Muscle of back (tissue), 11 donors: ENCODE data around the gene NUF2. TPM values are rescaled to one million over a fixed set of nuclear protein-coding genes. Genes with fewer than 3 reads are reported as not detected.
"Not testable (repeated sequence)": the region's sequence is repeated elsewhere in the genome, so short reads cannot be mapped to it uniquely, and the experiment has no call there.

Source experiments
- DNase-seq, 3 donors: peaks; one replicate each; pipeline versions ENCODE4 v3.0.0 to v3.0.0-alpha.2; 2013
- polyA plus RNA-seq, 10 donors: library from polyadenylated mRNA; unstranded; fragments of 120-200 nt; gene quantifications; one replicate each; pipeline ENCODE4 v1.2.1, GENCODE V29; 2013; ENCODE audit not compliant: insufficient read length in 10 of 10

NUF2 gene
- polyA plus RNA-seq, 10 donors, result 8.6 to 17.0 (median 13.3) TPM

DNA sequence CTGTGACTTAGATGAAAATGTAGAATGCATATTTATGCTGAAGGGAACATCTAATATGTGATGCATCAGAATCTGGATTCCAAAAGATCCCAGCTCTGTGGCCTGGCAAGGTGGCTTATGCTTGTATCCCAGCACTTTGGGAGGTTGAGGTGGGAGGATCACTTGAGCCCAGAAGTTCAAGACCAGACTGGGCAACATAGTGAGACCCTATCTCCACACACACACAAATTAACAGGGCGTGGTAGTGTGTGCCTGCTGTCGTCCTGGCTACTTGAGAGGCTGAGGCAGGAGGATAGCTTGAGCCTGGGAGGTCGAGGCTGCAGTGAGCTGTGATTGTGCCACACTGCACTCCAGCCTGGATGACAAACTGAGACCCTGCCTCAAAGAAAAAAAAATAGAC, 1.6 kb downstream of the NUF2 start:
- not testable (repeated sequence) for DNase-seq

GRCh38 chr1:163331116-163331515, 9.4 kb downstream of the NUF2 start:
- DNase-seq, result no peak

DNA sequence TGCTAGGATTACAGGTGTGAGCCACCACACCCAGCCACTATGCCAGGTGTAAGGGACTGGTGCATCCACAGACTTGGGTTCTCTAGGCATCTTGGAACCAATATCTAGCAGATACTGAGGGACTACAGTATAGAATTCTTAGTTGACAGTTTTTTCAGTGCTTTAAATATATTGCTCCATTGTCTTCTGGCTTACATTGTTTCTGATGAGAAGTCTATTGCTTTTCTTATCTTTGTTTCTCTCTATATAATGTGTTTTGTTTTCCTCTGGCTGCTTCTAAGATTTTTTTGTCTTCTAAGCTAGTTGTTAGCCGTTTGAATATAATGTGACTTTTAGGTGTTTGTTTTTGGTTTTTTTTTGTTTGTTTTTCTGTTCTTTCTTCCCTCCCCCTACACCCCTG, 13.5 kb downstream of the NUF2 start:
- DNase-seq, result no peak

DNA sequence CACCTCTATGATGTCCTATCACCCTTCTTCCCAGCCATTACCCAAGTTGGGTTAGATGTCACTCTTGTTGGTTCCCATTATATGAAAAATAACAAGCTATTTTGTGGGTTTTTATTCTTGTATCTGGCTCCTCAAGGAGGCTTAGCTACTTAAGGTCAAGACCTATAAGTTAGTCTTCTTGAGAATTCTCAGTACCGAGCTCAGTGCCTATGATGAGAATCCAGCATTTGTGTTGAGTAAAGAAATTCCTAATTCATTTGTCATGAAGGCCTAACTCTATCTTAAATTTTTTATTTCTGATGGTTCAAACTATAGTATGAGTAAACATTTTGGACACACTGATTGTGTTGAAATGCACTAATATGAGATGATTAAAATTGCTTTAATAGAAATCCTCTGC, 15.9 kb downstream of the NUF2 start:
- no peak for DNase-seq

DNA sequence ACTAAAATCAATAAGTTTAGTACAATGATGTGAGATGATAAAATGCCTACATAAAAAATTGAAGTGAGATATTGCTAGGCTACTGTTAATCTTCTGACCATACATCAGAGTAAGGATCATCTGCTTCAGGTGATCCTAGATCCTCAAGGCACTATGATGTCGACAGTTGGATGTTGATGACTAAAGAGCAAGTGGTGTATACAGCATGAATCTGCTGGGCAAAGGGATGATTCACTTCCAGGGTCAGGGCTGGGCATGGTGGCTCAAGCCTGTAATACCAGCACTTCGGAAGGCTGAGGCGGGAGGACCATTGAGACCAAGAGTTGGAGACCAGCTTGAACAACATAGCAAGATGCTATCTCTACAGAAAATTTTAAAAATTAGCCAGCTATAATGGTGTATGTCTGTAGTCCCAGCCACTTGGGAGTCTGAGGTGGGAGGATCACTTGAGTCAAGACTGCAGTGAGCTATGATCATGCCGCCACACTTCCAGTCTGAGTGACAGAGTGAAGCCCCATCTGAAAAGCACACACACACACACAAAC, 24.6 kb downstream of the NUF2 start:
- no peak for DNase-seq

GRCh38 chr1:163347106-163347505, 25.4 kb downstream of the NUF2 start:
- DNase-seq, result no peak

DNA sequence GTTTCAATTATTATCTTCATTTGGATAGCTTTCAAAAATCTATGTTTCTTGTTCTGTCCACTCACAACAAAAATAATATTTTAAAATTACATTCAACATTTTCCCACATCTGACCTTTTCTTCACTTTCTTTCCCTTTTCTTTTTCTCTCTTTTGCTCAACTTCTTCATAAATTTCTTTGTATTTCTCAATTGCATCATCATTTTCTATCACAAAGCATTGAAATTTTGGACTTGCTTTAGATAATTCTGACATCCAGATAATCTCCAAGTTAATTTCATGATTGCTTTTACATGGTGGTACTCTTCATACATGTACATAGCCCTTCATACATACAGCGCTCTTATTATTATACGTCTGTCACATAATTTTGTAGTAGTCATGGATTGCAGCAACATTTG, 30.2 kb downstream of the NUF2 start:
- no peak for DNase-seq

- DNase-seq, result no peak
Measured at GRCh38 chr1:163357378-163357777, 35.6 kb downstream of the NUF2 start.

- not testable (repeated sequence) for DNase-seq
Measured at GRCh38 chr1:163358172-163358571, 36.4 kb downstream of the NUF2 start.

GRCh38 chr1:163361123-163361934, 39.6 kb downstream of the NUF2 start:
- peak in 2 of 3 donors; percentile 5 to 7 for DNase-seq

DNA sequence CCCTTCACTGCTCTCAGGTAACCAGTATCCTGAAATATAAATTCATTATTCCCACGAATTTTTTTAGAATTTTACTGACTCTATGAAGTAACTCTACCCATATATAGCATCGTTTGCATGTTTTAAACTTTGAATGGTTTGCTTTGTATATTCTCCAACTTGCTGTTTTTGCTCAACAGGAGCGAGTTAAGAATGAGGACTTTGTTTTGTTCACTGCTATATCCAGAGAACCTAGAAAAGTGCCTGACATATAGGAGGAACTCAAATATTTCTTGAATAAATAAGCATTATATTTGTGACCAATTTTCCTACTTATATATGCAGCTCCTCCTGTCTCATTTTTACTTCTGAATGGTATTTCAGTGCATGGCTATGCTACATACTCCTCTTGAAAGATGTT, 43.4 kb downstream of the NUF2 start:
- DNase-seq, result no peak

DNA sequence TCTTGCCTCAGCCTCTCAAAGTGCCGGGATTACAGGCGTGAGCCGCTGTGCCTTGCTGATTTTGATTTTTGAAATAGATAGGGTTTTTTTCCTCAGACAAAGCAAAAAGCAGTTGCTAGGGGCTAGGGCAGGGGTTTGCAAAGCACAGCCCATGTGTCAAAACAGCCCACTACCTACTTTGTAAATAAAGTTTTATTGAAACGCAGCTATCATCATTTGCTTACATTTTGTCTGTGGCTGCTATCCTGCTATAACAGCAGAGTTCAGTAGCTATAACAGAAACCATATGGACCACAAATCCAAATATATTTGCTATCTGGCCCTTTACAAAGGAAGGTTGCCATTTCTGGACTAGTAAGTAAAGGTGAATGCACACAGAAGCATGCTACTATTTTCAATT, 44.8 kb downstream of the NUF2 start:
- no peak for DNase-seq

GRCh38 chr1:163367721-163368120, 46.0 kb downstream of the NUF2 start:
- no peak for DNase-seq

DNA sequence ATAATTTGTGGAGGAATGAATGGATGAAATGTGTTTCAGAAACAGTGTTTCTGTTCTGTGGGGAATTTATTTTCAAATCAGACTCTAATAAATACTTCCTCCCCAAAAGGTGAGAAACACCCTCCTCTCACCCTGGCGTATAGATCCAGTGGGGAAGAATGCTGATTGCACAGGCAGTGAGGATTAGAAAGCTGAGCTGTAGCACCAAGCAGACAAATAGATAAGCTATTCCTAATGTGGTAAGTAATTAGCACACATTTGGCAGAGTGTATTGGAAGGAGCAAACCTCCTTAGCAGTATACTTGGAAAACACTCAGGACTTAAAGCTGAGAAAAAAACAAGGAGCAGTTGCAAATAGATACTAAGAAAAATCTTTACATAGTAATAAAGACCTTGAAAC, 50.8 kb downstream of the NUF2 start:
- no peak for DNase-seq

DNA sequence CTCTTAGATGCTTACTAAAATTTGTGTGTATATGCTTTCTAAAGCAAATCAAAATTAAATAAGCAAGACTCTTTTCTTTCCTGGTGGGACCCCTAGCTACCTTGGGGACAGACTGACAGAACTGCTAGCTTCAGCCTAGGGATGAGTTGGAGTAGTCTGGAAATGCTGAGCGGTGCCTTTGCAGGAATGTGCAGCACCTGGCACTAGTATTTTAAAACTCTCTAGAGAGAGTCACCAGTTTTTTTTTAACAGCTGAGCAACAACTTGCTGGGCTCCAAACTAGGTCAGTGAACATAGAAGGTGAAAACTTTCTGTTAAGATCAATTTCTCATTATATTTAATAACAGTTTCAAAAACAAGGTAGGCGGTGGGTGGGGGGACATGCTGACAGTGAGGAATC, 56.8 kb downstream of the NUF2 start:
- DNase-seq, result no peak

DNA sequence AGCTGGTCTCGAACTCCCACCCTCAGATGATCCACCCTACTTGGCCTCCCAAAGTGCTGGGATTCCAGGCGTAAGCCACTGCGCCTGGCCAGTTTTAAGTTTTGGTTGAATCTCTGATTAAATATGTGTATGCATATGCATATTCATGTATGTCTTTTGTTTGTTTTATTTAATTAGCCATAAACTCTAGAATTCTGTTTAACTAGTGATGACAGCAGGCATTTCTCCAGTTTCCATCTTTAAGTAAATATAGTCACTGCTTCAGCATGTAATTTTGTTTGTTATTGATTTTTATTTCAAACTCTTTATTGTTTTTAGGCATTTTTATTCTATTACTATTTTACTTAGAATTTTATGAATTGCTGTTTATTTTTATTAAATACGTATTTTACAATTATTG, 58.0 kb downstream of the NUF2 start:
- no peak for DNase-seq

- DNase-seq, result no peak
Measured at GRCh38 chr1:163381487-163382184, 59.9 kb downstream of the NUF2 start.

- DNase-seq, result no peak
Measured at GRCh38 chr1:163382395-163382794, 60.6 kb downstream of the NUF2 start.

DNA sequence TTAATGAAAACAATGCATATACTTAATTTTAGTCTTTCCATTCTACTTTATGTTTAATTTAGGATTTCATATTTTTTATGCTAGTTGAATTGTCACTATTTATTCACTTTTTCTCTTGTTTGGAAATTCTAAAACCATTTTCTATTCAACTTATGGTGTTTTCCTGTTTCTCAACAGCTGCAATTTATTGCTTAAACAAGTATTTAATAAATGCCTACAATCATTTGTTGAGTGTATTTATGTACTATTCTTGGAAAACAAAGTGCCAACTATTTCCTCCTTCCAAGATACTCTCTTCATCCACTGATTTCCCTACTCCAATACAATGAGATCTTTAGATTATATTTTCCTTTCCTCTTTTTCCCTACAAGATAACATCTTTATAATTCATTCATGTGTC, 65.4 kb downstream of the NUF2 start:
- DNase-seq, result no peak

GRCh38 chr1:163388970-163389369, 67.2 kb downstream of the NUF2 start:
- no peak for DNase-seq

DNA sequence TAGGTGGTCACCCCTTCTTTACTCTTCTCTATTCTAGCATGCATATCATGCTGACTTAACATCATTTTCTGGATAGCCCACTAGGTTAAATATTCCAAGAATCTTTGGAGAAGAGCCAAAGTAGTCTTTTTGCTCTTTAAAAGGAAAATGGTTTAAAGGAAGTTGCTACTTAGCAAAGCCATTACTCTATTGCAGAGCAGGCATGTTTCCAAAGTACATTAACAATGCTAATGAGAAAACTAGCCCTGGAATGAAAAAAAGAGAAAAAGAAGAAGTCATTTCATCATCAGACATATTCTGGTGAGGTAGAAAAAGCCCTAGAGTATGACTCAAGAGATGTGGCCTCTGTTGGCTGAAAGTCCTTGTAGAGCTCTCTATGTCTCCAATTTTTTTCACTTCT, 74.0 kb downstream of the NUF2 start:
- no peak for DNase-seq

DNA sequence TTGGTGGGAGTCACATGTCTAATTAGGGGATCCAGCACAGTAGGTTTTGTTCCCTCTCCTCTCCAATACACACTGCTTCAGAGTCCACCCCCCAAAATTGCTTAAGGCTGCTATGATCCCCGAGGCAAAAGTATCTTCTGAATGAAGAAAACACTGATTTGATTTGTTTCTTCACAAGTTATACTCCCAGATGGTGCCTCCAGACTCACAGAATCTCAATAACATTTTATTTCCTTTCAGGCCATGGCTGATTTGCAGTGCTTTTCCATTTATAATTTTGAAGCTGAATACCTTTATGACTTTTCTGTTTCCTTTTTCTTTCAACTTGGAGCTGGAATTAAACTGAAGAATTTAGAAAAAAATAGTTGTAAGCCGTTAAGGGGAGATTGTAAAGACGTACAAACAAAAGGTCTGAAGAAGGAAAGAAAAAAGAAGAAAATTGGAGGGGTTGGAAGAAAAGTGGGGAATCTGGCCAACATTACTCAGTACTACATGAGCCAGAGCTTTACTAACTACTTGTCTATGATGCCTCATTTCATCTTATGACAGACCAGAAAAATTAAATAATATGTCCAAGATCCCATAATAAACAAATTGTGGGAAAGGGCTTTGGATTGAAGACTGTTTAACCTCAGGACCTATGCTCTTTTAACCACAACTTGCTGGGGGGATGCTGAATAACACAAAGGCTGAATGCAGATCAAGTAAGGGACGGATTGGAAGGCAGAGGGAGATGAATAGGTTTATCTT, 75.9 kb downstream of the NUF2 start:
- peak in 1 of 3 donors; percentile 15 for DNase-seq
